Measurements from ENCODE around the gene UNC93B1. TPM values are rescaled to one million over a fixed set of nuclear protein-coding genes. Genes with fewer than 3 reads are reported as not detected.

Gene UNC93B1
- total RNA-seq, 1 experiment from 2014 or later = 75.5 TPM

DNA sequence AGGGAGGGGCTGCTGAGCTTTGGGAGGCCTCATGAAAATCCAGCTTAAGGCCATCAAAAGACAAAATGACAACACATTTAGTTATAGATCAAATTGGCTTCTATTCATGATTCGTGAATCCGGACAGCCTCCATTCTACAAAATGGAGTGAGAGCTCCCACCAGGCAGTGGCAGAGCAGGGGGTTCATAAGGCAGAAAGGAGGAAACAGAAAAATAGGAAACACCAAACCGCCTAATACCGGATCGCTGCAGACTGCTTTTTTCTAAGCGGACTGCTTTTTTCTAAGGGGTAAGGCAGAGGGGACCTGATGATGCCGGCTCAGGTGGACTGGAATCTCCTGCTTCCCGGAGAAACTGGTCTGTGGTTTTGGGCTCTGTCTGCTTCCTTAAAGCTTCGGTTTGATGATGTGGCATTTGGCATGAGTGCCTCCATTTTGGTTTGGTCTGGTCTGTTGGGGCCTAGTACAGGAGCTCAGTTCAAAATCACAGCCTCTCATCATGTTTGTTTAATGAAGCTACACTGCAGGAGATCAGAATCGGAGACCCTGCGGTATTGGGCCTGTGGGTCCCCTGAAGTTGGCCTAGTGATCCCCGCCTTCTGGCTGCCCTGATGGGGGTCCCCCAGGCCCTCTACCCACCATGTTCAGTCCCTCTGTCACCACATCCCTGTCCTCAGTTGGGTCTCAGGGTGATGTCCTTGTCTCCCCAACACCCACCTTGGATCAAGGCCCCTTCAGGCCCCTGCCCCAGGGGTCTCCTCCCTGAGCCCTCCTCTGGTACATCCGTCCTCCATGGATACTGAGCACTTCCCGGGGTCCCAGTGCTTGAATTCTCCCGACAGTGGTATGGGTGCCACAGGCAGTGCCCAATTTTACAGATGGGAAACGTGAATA lies 7.4 kb upstream of the UNC93B1 start:
- Histone ChIP-seq H3K36me3 (ENCODE audit: low read depth) (no peaks in the 10 kb centered on the region), H3F3A (ENCODE audit: insufficient read depth, low read depth) (peaks cover 53% of the 10 kb centered on the region), H3K4me3 (peak overlapping the region; percentile 59), H3K79me2 (ENCODE audit: low read depth) (peaks cover 25% of the 10 kb centered on the region; the same call in 1 of the 2 replicates), H4K20me1 (ENCODE audit: insufficient read depth) (no peaks in the 10 kb centered on the region), H3K27ac (peak overlapping the region; percentile 93), H3K9me2 (ENCODE audit: insufficient read depth) (no peaks in the 10 kb centered on the region), H3K27me3 (ENCODE audit: insufficient read depth, low read depth) (no peaks in the 10 kb centered on the region), H3K9me3 (ENCODE audit: insufficient read depth, low read depth) (no peaks in the 10 kb centered on the region), H3K4me1 (replicated peaks; ENCODE audit: insufficient read depth) (peaks cover 79% of the 10 kb centered on the region), H3K4me2 (peak overlapping the region; percentile 81), H2AFZ (no peak overlapping the region)
- DNase-seq = peak in 1 of 2 experiments; percentile 31
- TSS peak; percentile 55 for BruUV-seq (replicated peaks)
- ChIA-PET CTCF (no interaction called here), POLR2A (ENCODE audit: unreplicated experiment) (interaction anchor here (0.5 to 0.7 kb wide), 2 partner anchors 10 to 769 kb away, joined by 4 to 14 read pairs; no protein-coding TSS in a partner anchor)
- TF ChIP-seq EZH2 (IDR thresholded peaks at IDR 0.05; ENCODE audit: low read depth) = no peak
- TF ChIP-seq, protein P1, sequence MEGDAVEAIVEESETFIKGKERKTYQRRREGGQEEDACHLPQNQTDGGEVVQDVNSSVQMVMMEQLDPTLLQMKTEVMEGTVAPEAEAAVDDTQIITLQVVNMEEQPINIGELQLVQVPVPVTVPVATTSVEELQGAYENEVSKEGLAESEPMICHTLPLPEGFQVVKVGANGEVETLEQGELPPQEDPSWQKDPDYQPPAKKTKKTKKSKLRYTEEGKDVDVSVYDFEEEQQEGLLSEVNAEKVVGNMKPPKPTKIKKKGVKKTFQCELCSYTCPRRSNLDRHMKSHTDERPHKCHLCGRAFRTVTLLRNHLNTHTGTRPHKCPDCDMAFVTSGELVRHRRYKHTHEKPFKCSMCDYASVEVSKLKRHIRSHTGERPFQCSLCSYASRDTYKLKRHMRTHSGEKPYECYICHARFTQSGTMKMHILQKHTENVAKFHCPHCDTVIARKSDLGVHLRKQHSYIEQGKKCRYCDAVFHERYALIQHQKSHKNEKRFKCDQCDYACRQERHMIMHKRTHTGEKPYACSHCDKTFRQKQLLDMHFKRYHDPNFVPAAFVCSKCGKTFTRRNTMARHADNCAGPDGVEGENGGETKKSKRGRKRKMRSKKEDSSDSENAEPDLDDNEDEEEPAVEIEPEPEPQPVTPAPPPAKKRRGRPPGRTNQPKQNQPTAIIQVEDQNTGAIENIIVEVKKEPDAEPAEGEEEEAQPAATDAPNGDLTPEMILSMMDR (conservative IDR thresholded peaks at IDR 0.05) = no peak
- intact Hi-C loops (cut with micrococcal nuclease; ENCODE audit: unreplicated experiment) = loop anchor here (2.0 to 10.0 kb wide), 3 partner anchors 18 to 166 kb away; no protein-coding TSS in a partner anchor

DNA sequence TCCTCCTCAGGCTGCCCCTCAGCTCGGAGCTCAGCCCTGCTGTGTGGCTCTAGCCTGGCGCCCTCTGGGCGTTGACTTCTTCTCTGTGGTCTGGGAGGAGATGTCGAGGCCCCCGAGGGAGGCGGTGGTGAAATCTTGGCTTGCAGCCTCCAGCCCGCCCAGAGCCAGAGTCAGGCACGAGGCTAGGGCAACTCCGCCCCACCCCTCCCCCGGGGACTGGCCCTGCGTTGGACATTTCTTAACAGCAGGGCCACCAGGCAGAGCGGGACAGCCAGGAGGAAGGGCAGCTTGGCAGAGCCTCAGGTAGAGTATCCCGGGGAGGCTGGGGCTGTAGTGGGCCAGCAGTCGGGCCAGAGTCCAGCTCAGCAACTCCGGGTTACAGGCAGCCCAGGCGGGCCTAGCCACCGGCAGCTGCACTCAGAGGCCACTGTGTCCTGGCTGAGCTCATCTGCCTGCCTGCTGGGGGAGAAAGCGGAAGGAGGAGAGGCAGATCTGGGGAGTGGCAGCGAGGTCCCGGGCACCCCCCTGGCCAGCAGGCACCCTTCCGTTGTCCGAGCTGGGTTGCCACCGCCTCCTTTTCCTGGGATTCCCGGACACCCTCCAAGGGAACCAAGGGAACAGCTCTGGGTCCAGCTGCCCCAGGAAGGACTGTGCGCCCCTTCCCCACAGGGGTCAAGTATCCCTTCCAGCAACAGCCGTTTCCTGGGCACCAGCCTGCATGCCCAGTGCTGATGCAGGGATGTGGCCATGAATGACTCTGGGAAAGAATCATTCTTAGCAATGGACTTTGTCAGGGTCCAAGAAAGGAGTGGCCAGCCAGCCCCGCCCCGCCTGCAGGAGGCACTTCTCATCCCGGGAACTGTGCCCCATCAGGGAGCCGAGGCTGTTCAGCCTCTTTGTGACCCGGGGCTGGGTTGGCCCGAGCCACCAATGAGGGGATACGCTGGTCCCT lies 6.5 kb upstream of the UNC93B1 start, which contains the start of gene ALDH3B1:
Gene ALDH3B1 (plus strand): TSS at position 238 of the 952 bp plus-strand sequence. CDS start 4,971 bp downstream, outside the sequence.
- Histone ChIP-seq H3K36me3 (ENCODE audit: low read depth) (no peaks in the 10 kb centered on the region), H3K4me2 (peak within 1 kb of the TSS; percentile 81), H3F3A (ENCODE audit: insufficient read depth, low read depth) (peaks cover 58% of the 10 kb centered on the region), H3K9me3 (ENCODE audit: insufficient read depth, low read depth) (no peaks in the 10 kb centered on the region), H3K9me2 (ENCODE audit: insufficient read depth) (no peaks in the 10 kb centered on the region), H4K20me1 (ENCODE audit: insufficient read depth) (no peaks in the 10 kb centered on the region), H2AFZ (no peak within 1 kb of the TSS; the same call in 1 of the 2 replicates), H3K79me2 (ENCODE audit: low read depth) (peaks cover 22% of the 10 kb centered on the region; the same call in 1 of the 2 replicates), H3K4me3 (peak within 1 kb of the TSS; percentile 59), H3K4me1 (replicated peaks; ENCODE audit: insufficient read depth) (peaks cover 69% of the 10 kb centered on the region), H3K27me3 (ENCODE audit: insufficient read depth, low read depth) (no peaks in the 10 kb centered on the region), H3K27ac (peak within 1 kb of the TSS; percentile 93)
- BruUV-seq (replicated peaks) = TSS peak; percentile 11
- ChIA-PET CTCF (interaction anchor here (0.5 to 1.1 kb wide), 2 partner anchors 10 to 33 kb away, joined by 8 read pairs; no protein-coding TSS in a partner anchor), POLR2A (ENCODE audit: unreplicated experiment) (interaction anchor here (0.5 to 1.0 kb wide), 15 partner anchors 8 to 1622 kb away, joined by 3 to 14 read pairs (median 4); no protein-coding TSS in a partner anchor)
- TF ChIP-seq, protein P1 (conservative IDR thresholded peaks at IDR 0.05) = no peak
- no peak for TF ChIP-seq EZH2 (IDR thresholded peaks at IDR 0.05; ENCODE audit: low read depth)
- intact Hi-C loops (cut with micrococcal nuclease; ENCODE audit: unreplicated experiment) = loop anchor here (1.0 to 10.0 kb wide), 5 partner anchors 10 to 166 kb away; no protein-coding TSS in a partner anchor
- DNase-seq = peak; percentile 90 to 98

Data from PC-9 (cell line).